Neuronal stem cell (in vitro differentiated cells): ENCODE data around the gene RHOF.
"Not testable (repeated sequence)": the region's sequence is repeated elsewhere in the genome, so short reads cannot be mapped to it uniquely, and the experiment has no call there.

Source experiments
- DNase-seq: peaks from one replicate; pipeline ENCODE4 v3.0.0-alpha.2; 2013; ENCODE audit warnings: low spot score
- H2AFZ ChIP-seq: one replicate; pipeline ENCODE4 v1.6.1; 2013; ENCODE audit warnings: mild to moderate bottlenecking, low read length, inconsistent platforms
- H2AK5ac ChIP-seq: 2 replicates; pipeline ENCODE4 v1.6.1; 2013; ENCODE audit warnings: low read depth, mild to moderate bottlenecking, inconsistent platforms, low read length, moderate library complexity, mixed read lengths
- H2BK120ac ChIP-seq: 2 replicates; pipeline ENCODE4 v1.6.1; 2013; ENCODE audit warnings: low read depth, mild to moderate bottlenecking, inconsistent platforms, low read length, moderate library complexity, mixed read lengths
- H2BK12ac ChIP-seq: one replicate; pipeline ENCODE4 v1.6.1; 2013; ENCODE audit warnings: low read length, inconsistent platforms
- H2BK15ac ChIP-seq: 2 replicates; pipeline ENCODE4 v1.6.1; 2013; ENCODE audit warnings: mild to moderate bottlenecking, low read length, inconsistent platforms, mixed read lengths
- H2BK5ac ChIP-seq: one replicate; pipeline ENCODE4 v1.6.1; 2013; ENCODE audit warnings: inconsistent platforms, mild to moderate bottlenecking, low read length, moderate library complexity
- H3K14ac ChIP-seq: one replicate; pipeline ENCODE4 v1.6.1; 2013; ENCODE audit warnings: low read length, inconsistent platforms
- H3K18ac ChIP-seq: 2 replicates; pipeline ENCODE4 v1.6.1; 2013; ENCODE audit warnings: low read length, inconsistent platforms
- H3K23ac ChIP-seq: 2 replicates; pipeline ENCODE4 v1.6.1; 2013; ENCODE audit warnings: low read depth, mild to moderate bottlenecking, mixed read lengths, low read length, inconsistent platforms; ENCODE audit not compliant: poor library complexity
- H3K27ac ChIP-seq: replicated peaks from 3 replicates; pipeline ENCODE4 v1.5.1; 2013; ENCODE audit warnings: low read length, inconsistent platforms
- H3K27me3 ChIP-seq, 3 experiments: 2 replicates each; pipeline ENCODE4 v1.6.1; 2013; ENCODE audit warnings: low read length in 3 of 3, mild to moderate bottlenecking in 2 of 3, inconsistent platforms in 1 of 3, low read depth in 1 of 3, mixed read lengths in 1 of 3, moderate library complexity in 1 of 3; ENCODE audit not compliant: control insufficient read depth in 3 of 3, insufficient read depth in 3 of 3
- H3K36me3 ChIP-seq, 2 donors: replicated peaks in 1 of 2; 2 replicates each; pipeline ENCODE4 v1.6.1; 2013; ENCODE audit warnings: low read length in 2 of 2; ENCODE audit not compliant: control insufficient read depth in 2 of 2, insufficient read depth in 2 of 2
- H3K4ac ChIP-seq: 2 replicates; pipeline ENCODE4 v1.6.1; 2013; ENCODE audit warnings: inconsistent platforms, mild to moderate bottlenecking, low read length, moderate library complexity
- H3K4me1 ChIP-seq, 2 donors: 1 replicate in 1 of 2; 2 replicates in 1 of 2; pipeline ENCODE4 v1.6.1; 2013; ENCODE audit warnings: low read length in 2 of 2, low read depth in 1 of 2; ENCODE audit not compliant: control insufficient read depth in 2 of 2, insufficient read depth in 1 of 2
- H3K4me2 ChIP-seq: one replicate; pipeline ENCODE4 v1.6.1; 2013; ENCODE audit warnings: mild to moderate bottlenecking, low read length, inconsistent platforms; ENCODE audit not compliant: insufficient read depth, poor library complexity, severe bottlenecking
- H3K4me3 ChIP-seq, 2 donors: 2 replicates each; pipeline ENCODE4 v1.5.1; 2013; ENCODE audit warnings: low read length in 2 of 2, mild to moderate bottlenecking in 2 of 2, inconsistent platforms in 1 of 2, moderate library complexity in 1 of 2
- H3K79me1 ChIP-seq: one replicate; pipeline ENCODE4 v1.6.1; 2013; ENCODE audit warnings: low read depth, mild to moderate bottlenecking, inconsistent platforms, low read length, moderate library complexity
- H3K9ac ChIP-seq: one replicate; pipeline ENCODE4 v1.6.1; 2013; ENCODE audit warnings: mild to moderate bottlenecking, low read depth, low read length, inconsistent platforms; ENCODE audit not compliant: poor library complexity
- H3K9me3 ChIP-seq, 2 donors: replicated peaks in 1 of 2; 2 replicates each; pipeline versions ENCODE3 to v1.6.1; 2013; ENCODE audit warnings: low read length in 2 of 2, mild to moderate bottlenecking in 2 of 2, inconsistent platforms in 1 of 2, low read depth in 1 of 2, mixed read lengths in 1 of 2, moderate library complexity in 1 of 2; ENCODE audit not compliant: control insufficient read depth in 2 of 2, insufficient read depth in 1 of 2
- H4K8ac ChIP-seq: one replicate; pipeline ENCODE4 v1.6.1; 2013; ENCODE audit warnings: low read depth, mild to moderate bottlenecking, inconsistent platforms, low read length, moderate library complexity
- H4K91ac ChIP-seq: one replicate; pipeline ENCODE4 v1.6.1; 2013; ENCODE audit warnings: low read length, low read depth, mild to moderate bottlenecking, inconsistent platforms; ENCODE audit not compliant: poor library complexity
- WGBS, 2 donors: extraction: QIAGEN DNeasy Blood & Tissue Kit; methylation state at CpG; one replicate each; pipeline ENCODE4 v1.1.7; 2013; ENCODE audit warnings: missing lambda C conversion rate in 2 of 2, mixed read lengths in 1 of 2; ENCODE audit not compliant: insufficient read length in 2 of 2, insufficient replicate concordance in 1 of 2; ENCODE audit errors: extremely low coverage in 2 of 2; 5-methylcytosine and 5-hydroxymethylcytosine counted together

RHOF gene

GRCh38 chr12:121765573-121765972 lies 27.9 kb downstream of the RHOF start:
- Histone ChIP-seq H3K4me1 (peaks cover 2 to 7% of the 10 kb centered on the region in 2 donors), H3K23ac (no peak overlapping the region), H3K36me3 (peaks cover 0 to 6% of the 10 kb centered on the region in 2 donors), H3K27ac (no peak overlapping the region), H3K4me2 (no peak overlapping the region), H2BK12ac (no peak overlapping the region), H2BK120ac (no peak overlapping the region), H3K9ac (no peak overlapping the region), H3K18ac (peak overlapping the region; percentile 72), H3K27me3 (no peaks in the 10 kb centered on the region), H3K14ac (no peak overlapping the region), H2BK5ac (no peak overlapping the region), H2AFZ (no peak overlapping the region), H3K9me3 (no peaks in the 10 kb centered on the region), H4K8ac (no peak overlapping the region), H3K4me3 (no peak overlapping the region), H3K79me1 (no peaks in the 10 kb centered on the region), H4K91ac (no peak overlapping the region), H2BK15ac (no peak overlapping the region), H2AK5ac (peak overlapping the region; percentile 35), H3K4ac (no peak overlapping the region)
- no CpG with 5 or more reads among the region's 5 CpGs for WGBS, 2 donors
- DNase-seq: no peak

- no CpG with 5 or more reads among the region's 3 CpGs for WGBS, 2 donors
- Histone ChIP-seq H3K9ac (no peak overlapping the region), H2AK5ac (no peak overlapping the region), H3K9me3 (no peaks in the 10 kb centered on the region), H2BK120ac (no peak overlapping the region), H4K8ac (no peak overlapping the region), H3K4me2 (no peak overlapping the region), H3K4me3 (no peak overlapping the region), H2BK5ac (no peak overlapping the region), H3K27me3 (no peaks in the 10 kb centered on the region), H3K36me3 (peaks cover 0 to 6% of the 10 kb centered on the region in 2 donors), H3K14ac (no peak overlapping the region), H3K27ac (no peak overlapping the region), H2BK12ac (no peak overlapping the region), H2BK15ac (no peak overlapping the region), H4K91ac (no peak overlapping the region), H3K18ac (no peak overlapping the region), H3K79me1 (no peaks in the 10 kb centered on the region), H3K4me1 (peaks cover 2% of the 10 kb centered on the region in 2 donors), H2AFZ (no peak overlapping the region), H3K4ac (no peak overlapping the region), H3K23ac (no peak overlapping the region)
- no peak for DNase-seq
Measured at GRCh38 chr12:121764808-121765207, 28.7 kb downstream of the RHOF start.

GRCh38 chr12:121762269-121762668 lies 31.2 kb downstream of the RHOF start:
- Histone ChIP-seq H3K27me3 (no peaks in the 10 kb centered on the region), H2AK5ac (no peak overlapping the region), H3K36me3 (peaks cover 0 to 6% of the 10 kb centered on the region in 2 donors), H3K4ac (no peak overlapping the region), H4K8ac (no peak overlapping the region), H3K23ac (no peak overlapping the region), H4K91ac (no peak overlapping the region), H3K9ac (no peak overlapping the region), H3K4me1 (peaks cover 2% of the 10 kb centered on the region in 2 donors), H3K14ac (no peak overlapping the region), H2BK120ac (no peak overlapping the region), H2AFZ (no peak overlapping the region), H2BK5ac (no peak overlapping the region), H3K9me3 (no peaks in the 10 kb centered on the region), H3K79me1 (no peaks in the 10 kb centered on the region), H3K27ac (no peak overlapping the region), H2BK15ac (no peak overlapping the region), H3K18ac (no peak overlapping the region), H2BK12ac (no peak overlapping the region), H3K4me2 (no peak overlapping the region), H3K4me3 (no peak overlapping the region)
- WGBS, 2 donors: no CpG with 5 or more reads among the region's 6 CpGs
- no peak for DNase-seq

GRCh38 chr12:121758536-121758935 lies 35.0 kb downstream of the RHOF start:
- peak overlapping the region; percentile 29 for H3K18ac ChIP-seq
- not testable (repeated sequence) for H3K9ac ChIP-seq, H3K27me3 ChIP-seq, H3K9me3 ChIP-seq, H2BK5ac ChIP-seq, H3K4ac ChIP-seq, H2AFZ ChIP-seq, DNase-seq, H3K27ac ChIP-seq, H3K4me3 ChIP-seq, H2AK5ac ChIP-seq, H2BK120ac ChIP-seq, H3K4me1 ChIP-seq, H2BK15ac ChIP-seq, H4K91ac ChIP-seq, H3K79me1 ChIP-seq, H3K23ac ChIP-seq, H4K8ac ChIP-seq, H3K36me3 ChIP-seq, H3K14ac ChIP-seq, H3K4me2 ChIP-seq, H2BK12ac ChIP-seq
- no CpG with 5 or more reads among the region's 22 CpGs for WGBS, 2 donors
